ENCODE results near the gene YEATS2.

Gene YEATS2

DNA sequence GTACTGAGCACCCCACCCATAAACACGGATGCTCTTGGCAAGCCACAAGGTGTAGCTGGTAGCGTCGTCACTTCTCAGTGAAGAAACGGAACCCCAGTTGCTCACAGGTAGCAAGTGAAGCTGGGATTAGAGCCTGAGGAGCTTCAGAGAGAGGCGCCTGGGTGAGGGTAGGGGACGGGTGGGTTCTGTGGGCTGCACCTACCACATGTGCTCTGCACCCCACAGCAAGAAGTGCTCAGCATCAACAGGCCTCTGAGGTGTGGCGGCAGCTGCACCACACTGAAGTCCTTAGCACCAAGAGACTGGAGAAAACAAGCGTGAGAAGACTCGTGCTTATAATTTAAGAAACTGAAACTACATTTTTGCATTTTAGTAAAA lies 118.0 kb downstream of the YEATS2 start:
- DNase-seq: no peak

DNA sequence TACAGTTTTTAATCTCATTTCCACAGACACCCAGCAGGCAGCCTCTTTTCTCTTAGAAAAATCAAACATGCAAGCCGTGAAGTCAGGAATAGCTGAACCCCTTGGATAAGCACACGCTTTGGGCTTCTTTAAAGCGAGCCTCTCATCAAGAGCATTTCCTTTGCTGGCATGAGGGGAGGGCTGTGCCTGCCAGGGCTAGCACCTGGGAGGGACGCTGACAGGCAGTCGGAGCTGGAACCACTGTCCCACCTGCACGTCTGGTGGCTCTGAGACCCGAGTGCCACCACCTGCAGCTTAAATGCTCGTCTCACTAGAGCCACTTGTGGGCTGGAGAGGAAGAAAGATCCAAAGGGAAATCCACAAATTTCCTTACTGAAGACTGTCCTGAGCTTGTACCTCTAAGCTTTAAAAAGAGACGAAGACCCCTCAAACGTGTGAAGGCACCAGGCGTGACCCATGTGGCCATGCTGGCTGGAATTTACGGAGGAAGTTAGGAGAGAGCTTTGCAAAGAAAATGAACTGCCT lies 118.4 kb downstream of the YEATS2 start:
- DNase-seq: no peak

DNA sequence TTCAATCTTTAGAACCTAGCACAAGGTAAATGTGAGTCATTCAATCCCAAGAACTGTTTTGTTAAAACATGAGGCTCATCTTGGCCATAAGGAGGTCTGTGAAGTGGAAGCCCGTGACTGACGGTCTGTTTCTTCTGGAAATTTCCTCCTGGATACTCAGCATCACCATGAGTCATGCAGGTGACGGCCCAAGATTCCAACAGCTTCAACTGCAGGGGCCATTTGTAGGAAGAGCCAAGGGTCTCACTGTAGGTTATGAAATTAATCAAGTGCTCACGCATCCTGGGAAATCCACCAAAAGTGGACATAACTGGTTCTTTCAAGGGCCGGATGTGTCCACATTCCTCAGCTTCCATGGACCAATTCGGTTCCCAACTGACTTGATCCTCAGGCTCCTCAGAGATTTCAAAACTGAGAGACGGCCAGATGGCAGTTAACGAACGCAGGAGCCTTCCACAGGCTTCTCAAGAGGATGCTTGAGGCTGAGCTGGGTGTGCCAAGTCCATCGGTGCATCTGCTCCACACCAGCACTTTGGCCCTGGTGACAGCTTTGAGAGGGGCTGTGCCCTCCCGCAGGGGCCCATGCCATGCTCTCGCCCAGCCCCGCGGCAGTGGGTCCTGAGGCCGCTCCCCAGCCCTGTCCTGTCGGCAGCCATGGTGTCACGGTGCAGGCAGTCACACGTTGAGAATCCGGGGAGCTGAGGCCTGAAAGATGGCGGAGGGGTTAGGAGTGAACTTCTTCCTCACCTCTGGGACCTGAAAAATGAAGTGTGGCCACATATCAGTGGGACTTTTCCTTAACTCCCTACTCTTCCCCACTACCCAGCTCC lies 119.3 kb downstream of the YEATS2 start:
- no peak for DNase-seq

DNA sequence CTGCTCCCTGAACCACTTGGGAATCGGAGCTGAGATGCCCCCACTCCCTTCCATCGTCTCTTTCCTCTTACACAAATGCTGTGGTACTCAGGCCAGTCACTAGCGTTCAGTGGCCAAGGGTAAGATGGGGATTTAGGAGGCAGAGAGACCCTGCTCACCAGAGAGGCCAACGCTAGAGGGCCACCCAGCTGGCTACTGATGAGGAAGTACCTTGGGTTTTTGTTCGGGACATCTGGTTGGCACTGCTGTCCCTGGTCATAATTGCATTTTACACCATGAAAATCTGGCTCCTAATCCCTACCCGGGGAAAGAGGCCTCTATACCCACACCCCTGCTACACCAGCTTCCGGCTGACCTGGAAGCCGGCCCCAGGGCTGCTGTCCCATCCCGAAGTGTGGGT lies 120.0 kb downstream of the YEATS2 start:
- DNase-seq: no peak

DNA sequence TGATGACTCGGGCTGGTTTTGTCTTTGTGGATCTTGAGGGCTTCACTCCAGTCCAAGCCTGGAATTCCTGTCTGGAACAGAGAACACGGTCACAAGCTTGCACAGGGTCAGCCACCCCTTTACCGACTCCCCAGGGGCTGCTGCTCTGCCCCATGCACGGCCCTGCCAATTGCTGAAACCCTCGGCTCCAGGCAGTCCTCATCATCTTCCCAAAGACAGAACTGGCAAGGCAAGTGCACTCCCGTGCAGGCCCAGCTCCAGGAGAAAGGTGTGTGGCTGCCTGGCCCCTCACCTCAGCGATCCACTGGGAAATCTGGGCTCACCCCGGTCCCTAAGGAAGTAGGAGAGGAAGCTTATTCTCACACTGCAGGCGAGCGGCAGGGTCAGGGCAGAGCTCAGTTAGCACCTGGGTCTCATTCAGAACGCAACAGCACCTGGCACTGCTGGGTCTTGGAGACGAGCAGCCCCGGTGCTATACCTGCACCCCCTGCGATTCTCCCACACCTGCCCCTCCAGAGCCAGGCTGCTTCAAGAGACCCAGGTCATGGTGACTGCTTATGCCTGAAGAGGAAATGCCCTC lies 120.5 kb downstream of the YEATS2 start:
- no peak for DNase-seq

DNA sequence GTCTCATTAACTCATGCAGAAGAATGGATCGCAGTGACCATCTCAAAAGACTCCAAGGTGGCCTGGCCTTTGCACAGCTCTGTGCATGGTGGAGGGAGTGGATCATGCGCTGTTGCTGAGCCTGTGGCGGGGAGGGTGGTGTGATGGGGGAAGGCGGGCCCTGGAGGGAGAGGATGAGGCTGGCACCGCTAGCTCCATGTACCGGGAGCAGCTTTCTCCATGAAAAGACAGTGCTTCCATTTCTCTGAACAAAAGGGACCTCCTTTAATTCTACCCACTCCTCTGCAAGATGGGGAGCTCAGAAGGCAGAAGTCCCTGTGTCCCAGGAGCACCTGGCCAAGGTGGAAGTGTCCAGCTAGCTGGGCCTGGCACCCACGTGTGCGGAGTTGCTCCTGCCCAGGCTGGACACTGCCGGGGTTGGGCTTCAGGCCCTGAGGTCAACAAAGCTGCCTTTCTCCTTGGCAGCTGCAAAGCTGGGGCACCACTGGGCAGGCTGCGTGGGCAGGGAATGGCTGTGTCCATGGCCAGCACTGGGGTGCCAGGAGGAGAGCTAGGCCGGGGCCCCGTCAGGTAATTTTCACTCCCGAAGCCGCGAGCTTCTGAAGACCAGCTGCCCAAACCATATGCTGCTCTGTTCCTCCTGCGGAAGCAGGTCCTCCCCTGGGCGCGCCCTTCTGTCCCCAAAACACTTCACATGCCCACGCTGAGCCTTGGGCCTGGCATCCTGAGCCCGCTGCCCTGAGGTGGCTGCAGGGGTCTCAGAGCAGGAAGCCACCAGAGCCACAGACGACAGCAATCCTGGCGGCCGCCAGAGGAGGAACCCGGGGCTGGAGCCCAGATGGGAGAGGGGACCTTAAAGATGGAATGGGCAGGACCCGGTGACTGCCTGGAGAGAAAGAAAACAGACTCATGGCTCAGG lies 121.4 kb downstream of the YEATS2 start:
- DNase-seq: no peak

DNA sequence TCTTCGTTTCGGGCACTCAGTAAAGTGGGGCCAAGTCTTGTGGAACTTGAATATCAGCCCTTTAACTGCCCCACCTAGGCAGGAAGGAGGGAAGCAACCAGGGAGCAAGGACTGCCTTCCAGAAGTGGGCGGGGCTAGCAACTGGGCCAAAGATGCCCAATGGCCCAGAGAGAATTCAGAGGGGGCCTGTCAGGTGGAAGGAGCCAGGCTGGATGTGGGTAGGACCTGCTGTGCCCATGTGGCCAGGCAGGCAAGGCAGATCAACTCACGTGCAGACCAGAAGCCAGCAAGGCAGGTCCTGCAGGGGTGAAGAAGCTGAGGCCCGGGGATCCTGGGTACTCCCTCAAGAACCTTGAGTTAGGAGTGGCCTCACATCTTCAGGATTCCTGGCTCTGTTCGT lies 122.2 kb downstream of the YEATS2 start:
- no peak for DNase-seq

DNA sequence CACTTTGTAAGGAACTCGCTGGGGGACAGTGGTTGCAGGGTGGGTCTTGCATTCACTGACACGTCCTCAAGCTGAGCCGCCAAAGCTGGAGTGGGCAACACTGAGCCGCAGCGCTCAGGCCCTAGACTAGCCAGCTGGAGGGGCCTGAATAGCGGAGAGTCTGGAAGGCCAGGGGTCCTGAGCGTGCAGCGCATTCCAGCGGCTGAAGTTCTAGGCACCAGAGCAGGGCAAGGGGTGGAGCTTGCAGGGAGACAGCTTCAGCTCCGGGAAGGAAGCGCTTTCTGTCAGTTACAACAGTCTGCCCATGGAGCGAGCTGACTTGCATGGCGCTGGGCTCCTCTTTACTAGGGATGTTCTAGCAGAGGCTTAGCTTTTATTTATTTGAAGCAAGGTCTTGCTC lies 125.0 kb downstream of the YEATS2 start:
- DNase-seq: no peak

DNA sequence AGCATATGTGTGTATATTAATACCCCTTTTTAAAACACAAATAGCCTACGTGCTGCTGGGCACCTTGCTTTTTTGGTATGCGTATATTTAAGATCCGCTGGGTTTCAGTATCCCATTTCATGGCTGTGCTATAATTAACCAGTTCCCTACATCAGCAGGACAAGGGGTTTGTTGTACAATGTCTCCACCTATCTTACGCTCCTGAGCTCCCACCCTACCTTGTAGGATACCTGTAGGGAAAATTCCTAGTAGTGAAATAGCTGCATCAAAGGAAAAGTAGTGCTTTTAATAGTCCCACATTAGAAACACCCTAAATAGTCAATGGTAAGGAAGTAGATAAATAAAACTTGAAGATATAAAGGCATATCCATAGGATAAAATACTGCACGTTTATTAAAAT lies 126.4 kb downstream of the YEATS2 start:
- DNase-seq: peak; percentile 7 to 17

DNA sequence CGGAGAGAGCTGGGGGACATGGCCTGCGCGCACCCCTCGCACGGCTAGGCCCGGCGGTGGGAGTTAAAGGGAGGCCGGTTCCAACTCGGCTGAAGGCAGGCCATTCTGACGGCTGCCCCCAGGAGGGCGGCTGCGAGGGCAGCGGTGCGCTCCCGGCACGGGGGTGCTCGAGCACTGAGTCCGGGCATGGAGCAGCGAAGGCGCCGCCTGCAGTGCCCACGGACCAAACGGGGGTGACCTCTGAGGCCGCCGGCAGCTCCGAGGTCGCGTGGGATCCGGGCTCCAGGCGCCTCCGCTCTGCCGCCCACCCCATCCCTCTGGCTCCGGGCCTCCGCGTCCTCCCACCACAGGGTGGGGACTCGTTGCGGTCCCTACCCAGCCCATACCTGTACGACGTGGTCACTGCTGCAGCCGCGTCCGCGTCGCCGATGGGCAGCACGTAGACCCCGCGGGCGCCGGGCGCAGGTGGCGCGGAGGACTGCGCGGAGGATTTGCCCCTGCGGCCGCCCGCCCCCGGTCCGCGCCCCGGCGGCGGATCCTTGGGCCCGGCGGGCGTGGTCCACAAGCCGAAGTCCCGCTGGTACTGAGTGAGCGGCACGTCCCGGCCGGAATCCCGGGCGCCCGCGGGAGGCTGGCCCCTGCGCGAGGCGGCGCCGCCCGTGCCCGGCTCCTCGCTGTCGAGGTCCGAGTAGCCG lies 127.3 kb downstream of the YEATS2 start:
- DNase-seq: no peak

DNA sequence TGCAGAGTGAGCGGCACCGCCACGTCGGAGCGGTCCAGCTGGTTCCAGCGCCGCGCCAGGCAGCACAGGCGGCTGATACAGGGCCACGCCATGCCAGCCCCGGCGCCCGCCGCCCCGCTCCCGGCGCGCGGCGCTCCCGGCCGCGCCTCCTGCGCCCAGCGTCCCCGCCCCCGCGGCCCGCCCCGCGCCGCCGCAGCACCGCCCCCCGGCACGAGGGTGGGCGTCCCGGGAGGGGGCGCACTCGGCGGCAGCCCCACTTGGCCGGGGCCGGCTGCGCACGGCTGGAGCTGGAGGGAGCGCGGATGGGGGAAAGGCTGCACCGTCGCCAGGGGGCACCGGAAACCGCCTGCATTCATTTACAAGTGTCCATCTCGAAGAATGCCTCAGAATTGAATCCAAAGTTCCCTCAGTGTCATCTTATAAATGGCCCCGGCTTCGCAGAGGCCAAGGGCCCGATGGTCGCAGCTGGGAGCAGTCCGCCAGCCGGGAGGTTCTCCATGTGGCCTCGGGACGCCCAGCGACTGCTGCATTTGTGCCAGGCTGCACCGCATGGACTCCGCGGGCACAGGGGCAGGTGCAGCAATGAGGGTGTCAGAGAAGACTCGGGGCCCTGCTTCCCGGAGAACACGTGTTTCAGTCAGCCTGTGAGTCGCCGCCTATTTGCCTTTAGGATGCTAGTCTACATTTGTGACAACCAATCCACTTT lies 128.0 kb downstream of the YEATS2 start, which contains the start of gene MAP6D1:
MAP6D1 (minus strand) TSS at position 122 of the 706 bp plus-strand sequence; CDS start at position 92, 30 bp downstream.
- peak; percentile 42 to 47 for DNase-seq

DNA sequence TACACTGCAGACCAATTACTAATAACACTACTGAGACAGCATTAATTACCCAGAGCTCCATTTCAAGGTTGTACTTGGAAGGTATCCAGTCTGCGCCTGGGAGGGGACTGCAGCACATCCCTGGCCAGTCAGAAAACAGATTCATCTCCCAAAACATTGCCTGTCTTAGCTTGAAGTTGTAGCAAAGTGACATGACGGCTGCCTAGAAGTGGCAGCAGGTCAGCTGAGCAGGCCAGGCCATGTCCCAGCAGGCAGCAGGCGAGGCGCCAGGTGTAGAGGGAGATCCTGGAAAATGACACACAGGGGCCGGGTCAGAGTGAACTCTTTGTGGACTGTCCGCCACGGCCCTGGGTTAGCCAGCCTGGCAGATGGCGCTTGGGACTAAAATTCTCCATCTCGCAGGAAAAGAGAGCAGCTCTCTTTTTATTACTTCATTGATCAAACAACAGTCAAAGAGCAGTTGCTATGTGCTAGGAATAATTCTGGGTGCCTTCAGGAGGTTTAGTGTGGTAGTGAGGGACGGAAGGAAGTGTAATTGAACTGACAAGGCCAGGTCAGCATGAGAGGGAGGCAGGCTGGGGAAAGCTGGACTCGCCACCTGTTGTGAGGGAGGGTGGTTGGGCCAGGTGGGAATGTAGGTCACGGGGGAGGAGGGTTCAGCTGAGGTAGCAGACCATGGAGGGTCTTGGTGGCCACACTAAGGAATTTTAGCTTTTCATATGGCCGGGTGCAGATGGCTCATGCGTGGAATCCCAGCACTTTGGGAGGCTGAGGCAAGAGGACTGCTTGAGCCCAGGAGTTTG lies 129.1 kb downstream of the YEATS2 start:
- no peak for DNase-seq

DNA sequence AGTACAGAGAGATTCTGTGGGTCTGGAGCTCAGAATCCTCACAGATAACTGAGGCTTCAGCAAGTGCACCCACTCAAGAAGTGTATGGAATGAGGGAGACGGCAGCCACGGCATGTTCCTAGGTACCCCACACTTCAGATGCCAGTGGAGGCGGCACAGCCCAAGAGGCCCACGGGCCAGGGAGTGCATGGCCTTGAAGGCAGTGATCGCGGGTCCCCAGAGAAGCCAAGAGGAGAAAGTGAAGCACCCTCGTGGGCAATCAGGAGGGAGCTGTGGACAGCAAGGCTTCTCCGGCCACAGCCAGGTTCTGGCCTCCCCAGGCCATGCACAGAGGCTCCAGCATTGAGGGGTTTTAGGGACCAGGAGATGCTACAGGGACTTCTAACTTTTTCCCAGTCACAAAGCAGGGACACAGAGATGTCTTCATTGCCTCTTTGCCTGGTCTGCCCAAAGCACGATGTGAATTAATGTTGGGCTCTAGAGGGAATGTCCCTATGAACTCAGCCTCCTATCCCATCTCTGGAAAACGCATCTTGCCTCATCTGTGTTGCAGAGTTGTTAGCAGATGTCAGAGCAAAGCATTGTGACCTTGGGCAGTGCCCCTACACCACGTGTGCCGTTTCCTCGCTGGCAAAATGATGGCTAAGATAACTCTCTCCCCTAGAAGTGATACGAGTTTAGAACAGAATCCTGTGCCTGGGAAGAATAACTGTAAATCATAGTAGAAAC lies 130.4 kb downstream of the YEATS2 start:
- no peak for DNase-seq

DNA sequence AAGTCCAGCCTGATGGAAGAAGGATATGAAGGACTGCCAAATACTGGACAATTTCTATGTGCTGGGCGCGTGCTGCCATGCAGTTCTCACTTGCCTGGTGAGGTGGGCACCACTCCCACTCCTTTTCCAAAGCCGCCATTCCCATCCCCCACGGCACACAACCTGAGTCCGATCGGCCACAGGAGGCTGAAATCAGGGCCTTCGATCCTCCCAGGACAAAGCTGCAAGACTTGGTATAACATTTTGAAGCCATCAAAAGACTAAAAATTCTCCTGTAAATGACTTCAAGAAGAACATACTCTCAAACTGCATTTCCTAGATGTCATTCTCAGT lies 130.9 kb downstream of the YEATS2 start:
- no peak for DNase-seq

DNA sequence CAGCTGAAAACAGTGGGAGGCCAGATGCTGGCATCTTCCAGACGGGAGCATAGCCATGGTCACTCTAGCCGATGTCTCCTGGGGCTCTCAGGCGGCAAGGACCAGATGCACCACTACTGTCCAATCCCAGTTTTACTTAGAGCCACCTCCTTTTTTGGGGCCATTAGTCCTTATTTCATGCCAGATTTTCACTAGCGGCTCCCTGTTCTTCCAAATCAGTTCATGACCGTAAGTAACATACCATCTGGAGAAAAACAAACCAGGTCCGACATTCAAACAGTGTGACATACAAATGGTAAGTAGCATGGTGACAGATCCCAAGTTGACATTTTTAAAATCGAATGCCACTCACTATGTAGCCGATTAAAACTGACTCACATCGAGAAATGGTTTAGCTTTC lies 131.9 kb downstream of the YEATS2 start:
- DNase-seq: no peak

DNA sequence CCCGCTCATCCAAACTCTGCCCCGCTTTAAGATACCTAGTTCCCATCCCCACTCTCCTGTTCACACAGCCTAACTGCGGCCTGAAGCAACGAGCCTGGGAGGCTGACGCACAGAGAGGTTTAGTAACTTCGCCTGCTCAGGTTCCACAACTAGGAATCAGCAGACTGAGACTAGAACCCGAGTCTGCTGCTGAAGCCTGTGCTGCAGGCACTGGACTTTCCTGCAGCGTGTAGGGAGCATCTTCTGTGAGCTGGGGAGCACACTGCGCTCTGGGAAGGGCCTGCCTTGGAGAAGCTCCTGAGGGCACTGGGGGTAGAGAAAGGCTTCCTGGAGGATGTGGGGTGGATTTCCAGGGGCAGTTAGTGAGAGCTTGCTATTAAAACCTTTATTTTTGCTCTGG lies 132.6 kb downstream of the YEATS2 start:
- no peak for DNase-seq

DNA sequence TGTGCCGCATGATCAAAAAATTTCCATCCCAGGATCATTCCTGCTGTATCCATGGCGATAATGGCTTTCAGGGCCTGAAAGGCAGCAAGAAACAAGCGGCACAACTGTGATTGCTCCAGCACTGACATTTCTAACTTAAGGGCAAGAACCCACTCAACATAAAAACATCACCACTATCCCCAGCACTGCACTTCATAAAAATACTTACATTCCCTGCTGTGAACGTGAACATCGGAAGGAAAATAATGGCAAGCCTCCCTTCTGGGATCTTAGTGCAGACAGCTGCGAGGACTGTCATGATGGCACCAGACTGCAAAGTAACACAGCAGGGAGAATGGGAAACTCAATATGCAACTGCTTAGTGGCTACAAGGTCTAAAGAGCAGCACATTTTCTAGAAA lies 135.9 kb downstream of the YEATS2 start:
- no peak for DNase-seq

DNA sequence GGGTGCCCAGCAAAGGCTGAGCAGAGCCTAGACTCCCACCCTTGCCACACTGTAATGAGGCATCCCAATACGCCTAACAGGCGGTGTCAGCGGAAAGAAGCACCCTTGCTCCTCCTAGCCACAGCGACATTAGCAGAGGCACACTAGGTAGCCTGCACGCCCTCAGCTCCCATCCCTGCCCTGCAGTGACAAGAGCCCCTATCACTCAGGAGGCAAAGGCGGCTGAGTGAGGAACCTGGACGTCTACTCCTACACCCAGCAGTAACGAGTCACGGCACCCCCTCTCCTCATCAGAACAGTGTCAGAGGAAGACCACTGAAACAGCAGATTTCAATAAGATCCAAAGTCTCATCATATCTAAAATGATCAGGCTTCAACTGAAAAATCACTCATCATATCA lies 139.8 kb downstream of the YEATS2 start:
- no peak for DNase-seq

DNA sequence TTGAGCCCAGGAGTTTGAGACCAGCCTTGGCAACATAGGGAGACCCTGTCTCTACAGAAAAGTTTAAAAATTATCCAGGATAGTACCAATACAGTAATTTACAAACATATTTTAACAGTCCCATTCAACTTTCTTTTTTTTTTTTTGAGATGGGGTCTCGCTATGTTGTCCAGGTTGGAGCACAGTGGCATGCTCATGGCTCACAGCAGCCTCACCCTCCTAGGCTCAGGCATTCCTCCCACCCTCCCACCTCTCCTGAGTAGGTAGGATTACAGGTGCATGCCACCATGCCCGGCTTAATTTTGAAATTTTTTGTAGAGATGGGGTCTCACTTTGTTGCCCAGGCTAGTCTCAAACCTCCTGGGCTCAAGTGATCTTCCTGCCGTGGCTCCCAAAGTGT lies 140.3 kb downstream of the YEATS2 start:
- no peak for DNase-seq

DNA sequence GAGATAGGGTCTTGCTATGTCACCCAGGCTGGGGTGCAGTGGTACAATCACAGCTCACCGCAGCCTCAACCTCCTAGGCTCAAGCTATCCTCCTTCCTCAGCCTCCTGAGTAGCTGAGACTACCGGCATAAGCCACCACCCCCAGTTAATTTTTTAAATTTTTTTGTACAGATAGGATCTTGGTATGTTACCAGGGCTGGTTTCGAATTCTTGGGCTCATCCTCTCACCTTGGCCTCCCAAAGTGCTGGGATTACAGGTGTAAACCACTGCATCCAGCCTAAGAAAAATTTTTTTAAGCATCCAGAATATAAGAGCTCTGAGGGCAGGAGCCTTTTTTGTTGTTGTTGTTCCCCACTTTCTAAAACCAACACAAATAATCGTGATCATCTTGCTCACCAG lies 142.2 kb downstream of the YEATS2 start:
- DNase-seq: no peak

DNA sequence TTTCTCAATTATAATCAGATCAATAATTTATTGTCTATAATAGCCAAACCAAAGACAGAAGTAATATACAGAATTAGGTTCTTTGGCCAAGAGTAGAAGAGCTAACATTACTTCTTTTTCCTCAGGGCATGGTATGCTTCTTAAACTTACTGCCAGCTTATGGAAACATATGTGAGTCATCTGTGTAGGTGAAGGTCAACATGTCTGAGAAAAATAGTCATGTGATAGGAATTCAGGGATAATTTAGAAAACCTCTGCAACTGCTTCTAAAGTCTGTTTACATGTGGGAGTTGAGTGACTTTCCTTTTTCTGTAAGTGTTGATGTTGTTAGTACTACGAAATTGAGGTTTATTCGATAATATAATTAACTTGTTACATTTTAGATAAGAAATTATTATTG lies 147.0 kb downstream of the YEATS2 start:
- no peak for DNase-seq
